Measurements from ENCODE around the gene DACH1.

DACH1 gene

DNA sequence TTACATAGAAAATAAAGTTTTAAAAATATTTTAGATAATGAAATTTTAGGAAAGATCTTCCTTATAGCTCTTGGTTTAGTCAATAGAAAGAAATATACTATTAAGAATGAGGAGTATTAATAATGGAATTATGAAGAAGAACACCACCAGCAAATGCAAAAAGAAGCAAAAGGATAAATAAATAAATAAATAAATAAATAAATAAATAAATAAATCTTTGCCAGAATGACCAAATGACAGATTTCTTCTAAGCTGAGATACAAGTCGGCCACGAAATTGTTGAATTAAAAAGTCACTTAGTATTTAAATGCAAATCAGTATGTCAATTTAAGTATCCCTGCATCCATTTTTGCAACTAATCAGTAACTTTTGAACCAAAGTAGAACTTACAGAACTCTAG, 95.9 kb downstream of the DACH1 start:
- H3K4me3 ChIP-seq (ENCODE audit: low read depth, low read length), result no peak overlapping the region
- DNase-seq (ENCODE audit: low read depth), result no peak
- no peak for TF ChIP-seq POLR2A (IDR thresholded peaks at IDR 0.05; ENCODE audit: extremely low read depth, insufficient read length)
- no peak for TF ChIP-seq MYC (IDR thresholded peaks at IDR 0.05; ENCODE audit: low read depth, low read length)
- TF ChIP-seq, protein P1, sequence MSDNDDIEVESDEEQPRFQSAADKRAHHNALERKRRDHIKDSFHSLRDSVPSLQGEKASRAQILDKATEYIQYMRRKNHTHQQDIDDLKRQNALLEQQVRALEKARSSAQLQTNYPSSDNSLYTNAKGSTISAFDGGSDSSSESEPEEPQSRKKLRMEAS (IDR thresholded peaks at IDR 0.05; ENCODE audit: low read depth, low read length), result no peak
- TF ChIP-seq, protein P2, sequence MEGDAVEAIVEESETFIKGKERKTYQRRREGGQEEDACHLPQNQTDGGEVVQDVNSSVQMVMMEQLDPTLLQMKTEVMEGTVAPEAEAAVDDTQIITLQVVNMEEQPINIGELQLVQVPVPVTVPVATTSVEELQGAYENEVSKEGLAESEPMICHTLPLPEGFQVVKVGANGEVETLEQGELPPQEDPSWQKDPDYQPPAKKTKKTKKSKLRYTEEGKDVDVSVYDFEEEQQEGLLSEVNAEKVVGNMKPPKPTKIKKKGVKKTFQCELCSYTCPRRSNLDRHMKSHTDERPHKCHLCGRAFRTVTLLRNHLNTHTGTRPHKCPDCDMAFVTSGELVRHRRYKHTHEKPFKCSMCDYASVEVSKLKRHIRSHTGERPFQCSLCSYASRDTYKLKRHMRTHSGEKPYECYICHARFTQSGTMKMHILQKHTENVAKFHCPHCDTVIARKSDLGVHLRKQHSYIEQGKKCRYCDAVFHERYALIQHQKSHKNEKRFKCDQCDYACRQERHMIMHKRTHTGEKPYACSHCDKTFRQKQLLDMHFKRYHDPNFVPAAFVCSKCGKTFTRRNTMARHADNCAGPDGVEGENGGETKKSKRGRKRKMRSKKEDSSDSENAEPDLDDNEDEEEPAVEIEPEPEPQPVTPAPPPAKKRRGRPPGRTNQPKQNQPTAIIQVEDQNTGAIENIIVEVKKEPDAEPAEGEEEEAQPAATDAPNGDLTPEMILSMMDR (IDR thresholded peaks at IDR 0.05; ENCODE audit: low read depth, low read length), result no peak

DNA sequence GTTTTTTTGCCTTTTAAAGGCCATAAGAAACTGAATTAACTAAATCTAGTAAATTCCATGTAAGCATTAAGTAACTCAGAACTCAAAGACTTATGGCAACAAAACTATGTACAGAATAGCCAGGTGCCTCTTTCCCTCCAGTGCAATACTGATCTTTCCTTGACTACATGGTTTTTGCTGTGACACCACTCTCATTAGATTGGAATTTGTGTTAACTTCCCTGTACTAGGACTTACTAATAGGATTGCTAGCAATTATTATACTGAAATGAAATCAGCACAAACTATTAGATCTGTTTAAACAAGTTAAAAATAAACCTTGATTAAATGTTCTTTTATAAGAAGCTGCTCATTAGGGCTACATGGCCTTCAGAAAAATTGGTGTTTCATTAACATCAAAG, 96.3 kb downstream of the DACH1 start:
- TF ChIP-seq, protein P2 (IDR thresholded peaks at IDR 0.05; ENCODE audit: low read depth, low read length), result no peak
- TF ChIP-seq, protein P1 (IDR thresholded peaks at IDR 0.05; ENCODE audit: low read depth, low read length), result no peak
- TF ChIP-seq POLR2A (IDR thresholded peaks at IDR 0.05; ENCODE audit: extremely low read depth, insufficient read length) (no peak), MYC (IDR thresholded peaks at IDR 0.05; ENCODE audit: low read depth, low read length) (no peak)
- no peak for DNase-seq (ENCODE audit: low read depth)
- no peak overlapping the region for H3K4me3 ChIP-seq (ENCODE audit: low read depth, low read length)

DNA sequence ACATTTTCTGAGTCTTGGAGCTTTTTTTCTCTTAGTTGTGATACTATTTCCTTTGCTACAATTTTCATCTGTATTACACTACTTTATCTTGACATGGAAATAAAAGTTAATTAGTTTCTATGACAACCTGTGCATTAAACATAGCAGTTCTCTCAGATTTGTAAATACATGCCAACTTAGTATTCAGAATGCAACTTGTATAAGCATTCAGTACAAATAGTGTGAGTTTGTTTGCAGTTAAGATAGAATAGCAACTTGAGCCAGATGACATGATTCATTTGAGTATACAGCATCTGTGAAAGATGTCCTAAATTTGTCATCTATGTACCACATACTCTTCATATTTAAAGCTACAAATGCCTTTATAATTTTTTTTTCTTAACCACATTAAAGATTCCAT, 98.1 kb downstream of the DACH1 start:
- DNase-seq (ENCODE audit: low read depth), result no peak
- H3K4me3 ChIP-seq (ENCODE audit: low read depth, low read length), result no peak overlapping the region
- TF ChIP-seq POLR2A (IDR thresholded peaks at IDR 0.05; ENCODE audit: extremely low read depth, insufficient read length) (no peak), MYC (IDR thresholded peaks at IDR 0.05; ENCODE audit: low read depth, low read length) (no peak)
- TF ChIP-seq, protein P2 (IDR thresholded peaks at IDR 0.05; ENCODE audit: low read depth, low read length), result no peak
- TF ChIP-seq, protein P1 (IDR thresholded peaks at IDR 0.05; ENCODE audit: low read depth, low read length), result no peak

DNA sequence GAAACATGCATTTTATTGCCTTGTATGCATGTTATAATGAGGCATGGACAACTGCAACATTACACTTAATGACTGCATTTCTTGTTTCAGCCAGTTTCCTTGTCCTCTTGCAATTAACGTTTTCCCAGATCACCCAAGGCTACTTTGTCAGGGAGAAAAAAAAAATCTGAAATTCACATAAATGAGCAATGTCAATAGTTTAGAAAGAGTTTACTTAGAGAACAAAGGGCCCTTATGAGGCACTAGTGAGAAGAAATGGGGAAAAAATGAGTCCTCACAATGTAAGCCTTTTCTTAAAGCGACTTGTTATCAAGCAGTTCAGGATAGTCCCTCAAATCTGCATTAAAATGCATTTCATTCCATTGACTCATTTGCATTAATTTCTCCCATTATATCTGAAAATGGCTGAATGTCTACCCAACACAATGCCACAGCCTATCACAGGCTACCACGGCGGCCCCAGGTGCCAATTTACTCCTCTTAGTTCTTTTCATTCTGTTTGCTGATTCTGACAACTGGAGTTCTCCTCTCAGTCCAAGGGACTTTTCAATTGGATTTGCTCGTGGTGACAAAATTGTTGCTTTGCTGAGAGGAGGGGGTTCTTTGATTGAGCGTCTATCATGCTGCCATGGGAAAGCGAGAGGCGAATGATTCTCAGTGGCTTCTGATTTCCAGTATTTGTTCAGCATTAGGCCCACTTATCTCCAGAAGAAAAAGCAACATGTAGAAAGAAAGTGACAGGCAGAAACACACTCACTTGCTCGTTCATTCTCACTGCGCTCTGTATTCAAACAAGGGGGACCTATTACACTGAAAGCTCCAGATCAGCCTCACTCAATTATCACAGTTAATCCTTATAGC, 107.1 kb downstream of the DACH1 start:
- TF ChIP-seq MYC (IDR thresholded peaks at IDR 0.05; ENCODE audit: low read depth, low read length) (no peak), POLR2A (IDR thresholded peaks at IDR 0.05; ENCODE audit: extremely low read depth, insufficient read length) (no peak)
- TF ChIP-seq, protein P1 (IDR thresholded peaks at IDR 0.05; ENCODE audit: low read depth, low read length), result no peak
- TF ChIP-seq, protein P2 (IDR thresholded peaks at IDR 0.05; ENCODE audit: low read depth, low read length), result no peak
- no peak for DNase-seq (ENCODE audit: low read depth)
- H3K4me3 ChIP-seq (ENCODE audit: low read depth, low read length), result no peak overlapping the region

DNA sequence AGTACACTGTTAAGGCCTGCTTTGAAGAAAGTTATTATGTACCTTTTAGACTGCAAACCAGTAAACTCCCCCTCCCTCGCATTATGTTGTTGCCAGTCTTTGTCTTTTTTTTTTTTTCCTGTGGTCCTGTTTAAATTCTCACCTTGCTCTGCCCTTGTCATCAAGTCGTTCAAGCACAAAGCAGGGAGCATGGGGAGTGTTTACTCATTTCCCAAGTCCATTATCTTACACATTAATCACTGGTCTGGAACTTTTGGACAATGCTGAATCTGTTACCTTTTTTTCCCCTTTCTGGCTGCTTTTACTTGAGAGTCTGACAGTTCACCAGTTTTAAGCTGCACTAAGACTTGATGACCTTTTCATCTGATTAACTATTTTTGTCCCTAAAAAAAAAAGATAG, 108.2 kb downstream of the DACH1 start:
- TF ChIP-seq MYC (IDR thresholded peaks at IDR 0.05; ENCODE audit: low read depth, low read length), result no peak
- TF ChIP-seq POLR2A (IDR thresholded peaks at IDR 0.05; ENCODE audit: extremely low read depth, insufficient read length), result no peak
- TF ChIP-seq, protein P1 (IDR thresholded peaks at IDR 0.05; ENCODE audit: low read depth, low read length), result no peak
- TF ChIP-seq, protein P2 (IDR thresholded peaks at IDR 0.05; ENCODE audit: low read depth, low read length), result no peak
- DNase-seq (ENCODE audit: low read depth), result no peak
- no peak overlapping the region for H3K4me3 ChIP-seq (ENCODE audit: low read depth, low read length)

All from NB4 (cell line).